GM12801 (cell line): Measurements from ENCODE around the gene COPG1.

ENCODE experiments used
- TF ChIP-seq, protein P1 (sequence below): IDR thresholded peaks from one replicate; pipeline ENCODE4 v1.5.1; 2011; ENCODE audit warnings: control low read depth; ENCODE audit not compliant: insufficient read length; ENCODE audit errors: extremely low read depth

COPG1 gene

GRCh38 chr3:129289201-129289921 is 40.0 kb downstream of the COPG1 start:
- TF ChIP-seq, protein P1, sequence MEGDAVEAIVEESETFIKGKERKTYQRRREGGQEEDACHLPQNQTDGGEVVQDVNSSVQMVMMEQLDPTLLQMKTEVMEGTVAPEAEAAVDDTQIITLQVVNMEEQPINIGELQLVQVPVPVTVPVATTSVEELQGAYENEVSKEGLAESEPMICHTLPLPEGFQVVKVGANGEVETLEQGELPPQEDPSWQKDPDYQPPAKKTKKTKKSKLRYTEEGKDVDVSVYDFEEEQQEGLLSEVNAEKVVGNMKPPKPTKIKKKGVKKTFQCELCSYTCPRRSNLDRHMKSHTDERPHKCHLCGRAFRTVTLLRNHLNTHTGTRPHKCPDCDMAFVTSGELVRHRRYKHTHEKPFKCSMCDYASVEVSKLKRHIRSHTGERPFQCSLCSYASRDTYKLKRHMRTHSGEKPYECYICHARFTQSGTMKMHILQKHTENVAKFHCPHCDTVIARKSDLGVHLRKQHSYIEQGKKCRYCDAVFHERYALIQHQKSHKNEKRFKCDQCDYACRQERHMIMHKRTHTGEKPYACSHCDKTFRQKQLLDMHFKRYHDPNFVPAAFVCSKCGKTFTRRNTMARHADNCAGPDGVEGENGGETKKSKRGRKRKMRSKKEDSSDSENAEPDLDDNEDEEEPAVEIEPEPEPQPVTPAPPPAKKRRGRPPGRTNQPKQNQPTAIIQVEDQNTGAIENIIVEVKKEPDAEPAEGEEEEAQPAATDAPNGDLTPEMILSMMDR, result no peak

- TF ChIP-seq, protein P1, result no peak
These were observed 42.0 kb downstream of the COPG1 start for GRCh38 chr3:129291236-129291886.

- TF ChIP-seq, protein P1, result no peak
These were observed 45.9 kb downstream of the COPG1 start for GRCh38 chr3:129295286-129295685.

- TF ChIP-seq, protein P1, result no peak
These were observed 54.9 kb downstream of the COPG1 start for GRCh38 chr3:129304146-129304961.

GRCh38 chr3:129304962-129305222 is 55.5 kb downstream of the COPG1 start:
- TF ChIP-seq, protein P1, result no peak

GRCh38 chr3:129305592-129306091 is 56.2 kb downstream of the COPG1 start:
- TF ChIP-seq, protein P1, result no peak

DNA sequence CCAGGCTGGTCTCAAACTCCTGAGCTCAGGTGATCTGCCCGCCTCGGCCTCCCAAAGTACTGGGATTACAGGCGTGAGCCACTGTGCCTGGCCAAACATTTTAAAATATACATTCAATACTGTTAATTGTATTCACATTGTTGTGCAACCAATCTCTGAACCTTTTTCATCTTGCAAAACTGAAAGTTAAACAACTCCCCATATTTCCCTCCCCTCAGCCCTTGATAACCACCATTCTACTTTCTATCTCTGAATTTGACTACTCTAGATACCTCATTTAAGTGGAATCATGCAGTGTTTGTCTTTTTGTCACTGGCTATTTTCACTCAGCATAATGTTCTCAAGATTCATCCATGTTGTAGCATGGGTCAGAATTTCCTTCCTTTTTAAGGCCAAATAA is 59.2 kb downstream of the COPG1 start:
- TF ChIP-seq, protein P1, result no peak
